ENCODE data around the gene MYO5B. TPM values are rescaled to one million over a fixed set of nuclear protein-coding genes. Genes with fewer than 3 reads are reported as not detected.

The MYO5B gene
- total RNA-seq, 4 donors from 2014 or later = 6.3 to 35.2 (median 10.2) TPM

- H3K36me3 ChIP-seq = no peaks in the 10 kb centered on the region
- 59 to 61% methylated on average over 7 of the region's 7 CpGs for WGBS, 2 donors
- no peaks in the 10 kb centered on the region for H3K4me1 ChIP-seq
These were observed 23.7 kb upstream of the MYO5B start for GRCh38 chr18:50218432-50219197.

GRCh38 chr18:50209311-50209710 is 14.4 kb upstream of the MYO5B start:
- Histone ChIP-seq H3K36me3 (no peaks in the 10 kb centered on the region), H3K9me3 (no peaks in the 10 kb centered on the region), H3K4me1 (no peaks in the 10 kb centered on the region), H3K27ac (no peak overlapping the region), H3K27me3 (no peaks in the 10 kb centered on the region), H3K4me3 (no peak overlapping the region)
- 87 to 90% methylated on average over 4 of the region's 4 CpGs for WGBS, 2 donors
- no peak for TF ChIP-seq POLR2A (IDR thresholded peaks at IDR 0.05)
- TF ChIP-seq CTCF (IDR thresholded peaks at IDR 0.05) = no peak
- TF ChIP-seq EP300 (IDR thresholded peaks at IDR 0.05) = no peak
- DNase-seq (ENCODE audit: low spot score in 2 of 2) = no peak

More at GRCh38 chr18:50218432-50219197, 23.7 kb upstream of the MYO5B start:
- H3K27me3 ChIP-seq = no peaks in the 10 kb centered on the region
- DNase-seq (ENCODE audit: low spot score in 2 of 2) = no peak
- H3K27ac ChIP-seq = no peak overlapping the region
- TF ChIP-seq EP300 (IDR thresholded peaks at IDR 0.05) (no peak), POLR2A (IDR thresholded peaks at IDR 0.05) (no peak), CTCF (IDR thresholded peaks at IDR 0.05) (peak in 1 of 5 experiments; percentile 14)
- H3K9me3 ChIP-seq = peaks cover 0 to 26% (median 0%) of the 10 kb centered on the region in 4 donors
- no peak overlapping the region for H3K4me3 ChIP-seq

GRCh38 chr18:50207722-50208121 is 12.8 kb upstream of the MYO5B start:
- DNase-seq (ENCODE audit: low spot score in 2 of 2) = no peak
- Histone ChIP-seq H3K27ac (no peak overlapping the region), H3K4me3 (no peak overlapping the region), H3K4me1 (peaks cover 0 to 10% (median 0%) of the 10 kb centered on the region in 4 donors), H3K36me3 (no peaks in the 10 kb centered on the region), H3K9me3 (no peaks in the 10 kb centered on the region), H3K27me3 (no peaks in the 10 kb centered on the region)
- TF ChIP-seq CTCF (IDR thresholded peaks at IDR 0.05) (no peak), EP300 (IDR thresholded peaks at IDR 0.05) (no peak)
- WGBS, 2 donors = 14 to 28% methylated on average over 1 of the region's 1 CpG

- H3K4me3 ChIP-seq = no peak overlapping the region
- DNase-seq (ENCODE audit: low spot score in 2 of 2) = peak in 1 of 2 donors; percentile 42
These were observed 9.1 kb upstream of the MYO5B start for GRCh38 chr18:50203801-50204604.

More at GRCh38 chr18:50203801-50204604, 9.1 kb upstream of the MYO5B start:
- H3K27me3 ChIP-seq = no peaks in the 10 kb centered on the region
- peaks cover 0 to 4% (median 0%) of the 10 kb centered on the region in 4 donors for H3K9me3 ChIP-seq
- TF ChIP-seq POLR2A (IDR thresholded peaks at IDR 0.05) (no peak), EP300 (IDR thresholded peaks at IDR 0.05) (no peak), CTCF (IDR thresholded peaks at IDR 0.05) (peak; percentile 30 to 48 (median 35))
- H3K27ac ChIP-seq = no peak overlapping the region
- H3K4me1 ChIP-seq = peaks cover 0 to 20% (median 0%) of the 10 kb centered on the region in 4 donors
- 22 to 27% methylated on average over 24 of the region's 24 CpGs for WGBS, 2 donors
- H3K36me3 ChIP-seq = no peaks in the 10 kb centered on the region
